ENCODE results near the gene ATP1B3.
"Not testable (repeated sequence)": the region's sequence is repeated elsewhere in the genome, so short reads cannot be mapped to it uniquely, and the experiment has no call there.

ATP1B3 gene

GRCh38 chr3:141949972-141950371, 73.5 kb downstream of the ATP1B3 start:
- DNase-seq = no peak

- DNase-seq = no peak
Measured at GRCh38 chr3:141950572-141951493, 74.4 kb downstream of the ATP1B3 start.

GRCh38 chr3:141952611-141953010, 76.2 kb downstream of the ATP1B3 start:
- DNase-seq = no peak

- no peak for DNase-seq
Measured at GRCh38 chr3:141955175-141955574, 78.7 kb downstream of the ATP1B3 start.

GRCh38 chr3:141959589-141960554, 83.4 kb downstream of the ATP1B3 start:
- DNase-seq = no peak

DNA sequence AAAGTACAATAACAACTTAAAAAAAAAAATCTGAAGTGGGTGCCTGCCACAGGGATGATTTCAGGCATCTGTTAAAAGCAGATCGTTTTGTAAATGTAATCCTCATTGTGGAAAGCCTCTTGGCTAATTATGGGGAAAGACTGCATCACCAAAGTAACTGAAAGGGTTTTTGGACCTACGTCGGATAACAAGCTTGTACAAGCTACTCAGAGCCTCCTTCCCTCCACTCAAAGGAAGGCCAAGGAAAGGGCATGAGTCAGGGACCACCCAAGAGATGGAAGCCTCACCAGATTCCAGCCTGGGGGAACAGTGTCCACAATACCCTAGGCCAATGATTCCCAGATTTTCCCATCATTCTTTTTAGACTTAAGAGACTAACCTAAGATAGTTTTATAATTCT, 84.3 kb downstream of the ATP1B3 start:
- DNase-seq = no peak

- no peak for DNase-seq
Measured at GRCh38 chr3:141963301-141963700, 86.9 kb downstream of the ATP1B3 start.

GRCh38 chr3:141965471-141965870, 89.0 kb downstream of the ATP1B3 start:
- no peak for DNase-seq

DNA sequence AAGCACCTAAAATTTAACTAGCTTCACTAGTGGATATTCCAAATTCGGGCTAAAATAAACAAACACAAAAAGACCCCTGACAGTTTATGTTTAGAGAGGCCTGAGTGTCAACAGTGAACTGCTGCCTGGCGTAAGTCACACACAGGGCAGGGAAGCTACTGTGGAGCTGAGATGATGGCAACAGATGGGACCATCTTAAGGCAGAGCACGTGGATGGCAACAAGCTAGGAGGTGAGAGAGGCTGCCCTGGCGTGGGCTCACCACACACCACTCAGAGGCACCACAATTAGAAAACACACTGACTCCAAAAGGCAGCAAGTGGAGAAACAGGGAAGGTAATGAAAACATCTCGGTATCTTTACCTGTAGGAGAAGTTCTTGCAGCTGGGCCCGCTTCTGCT, 93.3 kb downstream of the ATP1B3 start:
- DNase-seq = no peak

DNA sequence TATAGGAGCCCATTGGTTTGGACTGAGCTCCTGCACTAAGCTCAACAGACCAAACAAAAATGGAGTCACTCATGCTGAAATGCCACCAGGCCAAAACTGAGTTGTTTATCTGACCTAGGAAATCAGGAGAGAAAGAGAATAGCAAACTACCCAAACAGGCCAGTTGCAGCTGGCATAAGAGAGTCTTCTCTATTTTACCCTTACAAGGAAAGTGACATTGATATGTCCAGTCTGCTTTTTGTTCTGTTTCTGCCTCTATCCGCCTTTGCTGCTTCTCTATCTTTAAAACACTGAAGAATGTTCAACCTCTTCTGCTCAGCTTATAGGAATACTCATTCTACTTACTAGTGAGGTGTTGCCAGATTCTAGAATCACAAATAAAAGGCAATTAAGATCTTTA, 95.1 kb downstream of the ATP1B3 start:
- DNase-seq = no peak

DNA sequence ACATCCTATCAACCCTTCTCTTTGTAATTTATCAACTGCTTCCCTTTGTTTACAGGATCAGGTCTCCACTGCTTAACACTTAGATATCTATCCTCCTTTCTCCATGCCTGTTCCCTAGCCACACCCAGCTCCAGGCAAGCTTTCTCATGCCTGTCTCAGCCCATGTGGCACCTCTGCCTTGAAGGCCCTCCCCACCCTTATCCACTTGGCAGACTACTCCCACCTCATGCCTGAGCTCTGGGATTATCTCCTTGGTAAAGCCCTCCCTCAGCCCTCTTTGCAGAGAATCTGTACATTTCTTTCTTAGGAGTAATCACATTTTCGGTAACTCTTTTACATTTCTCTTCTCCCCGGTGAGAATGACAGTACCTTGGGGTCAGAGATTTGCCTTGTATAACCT, 96.0 kb downstream of the ATP1B3 start:
- DNase-seq = no peak

DNA sequence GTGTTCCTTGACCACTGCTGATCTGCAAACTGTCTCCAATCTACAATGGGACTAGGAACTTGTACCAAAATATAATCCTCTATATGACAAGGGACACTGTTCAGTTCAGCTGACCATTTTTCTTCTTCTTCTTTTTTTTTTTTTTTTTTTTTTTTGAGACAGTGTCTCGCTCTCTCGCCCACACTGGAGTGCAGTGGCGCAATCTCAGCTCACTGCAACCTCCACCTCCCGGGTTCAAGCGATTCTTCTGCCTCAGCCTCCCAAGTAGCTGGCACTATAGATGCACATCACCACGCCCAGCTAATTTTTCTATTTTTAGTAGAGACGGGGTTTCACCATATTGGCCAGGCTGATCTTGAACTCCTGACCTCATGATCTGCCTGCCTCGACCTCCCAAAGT, 98.3 kb downstream of the ATP1B3 start:
- DNase-seq = not testable (repeated sequence)

All from suppressor macrophage treated with lipopolysaccharide for 1 hour (primary cell).